Testis (tissue), 3 donors: ENCODE data around the gene IGFBPL1. TPM values are rescaled to one million over a fixed set of nuclear protein-coding genes. Genes with fewer than 3 reads are reported as not detected.

Experiments
- DNase-seq: peaks from one replicate; pipeline ENCODE4 v3.0.0-alpha.2; 2019
- H3K27ac ChIP-seq, 2 donors: fragments of 200-600 bp; sonication (generic); one replicate each; pipeline ENCODE4 v1.5.1; 2019
- H3K27me3 ChIP-seq: fragments of 200-600 bp; sonication (generic); one replicate; pipeline ENCODE4 v1.5.1; 2019
- H3K36me3 ChIP-seq: fragments of 200-600 bp; sonication (generic); one replicate; pipeline ENCODE4 v1.5.1; 2017; ENCODE audit warnings: low read depth; ENCODE audit errors: missing control alignments
- H3K4me1 ChIP-seq: fragments of 200-600 bp; sonication (generic); one replicate; pipeline ENCODE4 v1.5.1; 2019
- H3K4me3 ChIP-seq, 2 donors: fragments of 200-600 bp; sonication (generic); one replicate each; pipeline ENCODE4 v1.5.1; 2017 to 2019
- H3K9me3 ChIP-seq: fragments of 200-600 bp; sonication (generic); one replicate; pipeline ENCODE4 v1.5.1; 2017
- POLR2A ChIP-seq: fragments of 450-650 bp; IDR thresholded peaks from one replicate; pipeline ENCODE4 v1.6.1; 2017; ENCODE audit warnings: antibody characterized with exemption, mild to moderate bottlenecking, moderate library complexity
- WGBS, 2 donors: methylation state at CpG; one replicate each; pipeline ENCODE4 v1.1.5; 2018; 5-methylcytosine and 5-hydroxymethylcytosine counted together
- intact Hi-C: fragments of 100-400 bp; cut with DNase I; formaldehyde crosslinking; loops from one replicate; pipeline ENCODE4 v1.15.1; 2023; ENCODE audit warnings: low total_unique reads
- polyA plus RNA-seq: library from polyadenylated mRNA; stranded (reverse); fragments of 350-450 nt; fragmentation: Illumina TruSeq; extraction: RNeasy Lipid Tissue Mini Kit (QIAGEN cat#74804); gene quantifications from one replicate; pipeline ENCODE4 v1.2.3, GENCODE V29; 2014; ENCODE audit warnings: low read depth, low replicate concordance; ENCODE audit not compliant: insufficient read depth
- total RNA-seq, 2 donors: library from RNA; depleted of rRNA; stranded (reverse); fragments of >200 nt; gene quantifications; one replicate each; pipeline ENCODE4 v1.2.3, GENCODE V29; 2016
- TF ChIP-seq, protein P1 (sequence below), 3 experiments: fragments of 450-650 bp in 2 of 3; fragments of 200-600 bp in 1 of 3; sonication (generic) in 1 of 3; IDR thresholded peaks; one replicate each; pipeline ENCODE4 v1.5.1; 2016 to 2019; ENCODE audit warnings: antibody characterized with exemption in 3 of 3, mild to moderate bottlenecking in 2 of 3, moderate library complexity in 1 of 3

The IGFBPL1 gene
- total and polyA plus RNA-seq, 3 donors from 2014 or later, result 5.8 to 18.4 (median 18.0) TPM

DNA sequence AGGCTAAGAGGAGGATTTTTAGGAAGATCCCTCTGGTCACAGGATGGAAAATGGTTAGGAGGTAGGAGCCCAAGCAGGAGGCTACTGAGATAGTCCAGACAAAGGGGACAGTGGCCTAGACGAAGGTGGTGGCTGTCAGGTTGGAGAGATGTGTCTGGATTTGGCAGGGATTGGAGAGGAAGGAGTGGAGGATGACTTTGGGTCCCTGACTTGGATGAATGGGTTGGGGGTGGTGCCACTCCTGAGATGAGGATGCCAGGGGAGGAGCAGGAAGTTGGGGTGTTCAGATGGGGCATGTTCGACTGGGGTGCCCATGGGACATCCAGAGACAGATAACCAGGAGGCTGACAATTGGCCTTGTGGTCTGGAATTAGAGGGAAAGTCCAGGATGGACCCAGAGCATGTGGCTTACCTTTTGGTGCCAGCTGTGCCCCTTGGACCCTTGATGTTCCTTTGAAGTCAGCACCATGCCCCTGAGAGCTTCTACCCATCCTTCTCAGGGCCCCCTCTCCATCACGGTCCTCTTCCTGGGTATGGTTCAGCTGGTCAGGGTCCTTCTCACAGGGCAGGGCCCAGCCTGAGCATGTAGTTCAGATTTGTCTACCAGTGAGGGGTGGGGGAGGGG, 15.1 kb upstream of the IGFBPL1 start:
- Histone ChIP-seq H3K4me1 (no peaks in the 10 kb centered on the region), H3K27me3 (no peaks in the 10 kb centered on the region), H3K4me3 (no peak overlapping the region), H3K27ac (no peak overlapping the region), H3K9me3 (no peaks in the 10 kb centered on the region), H3K36me3 (no peaks in the 10 kb centered on the region)
- WGBS, 2 donors, result 74 to 75% methylated on average over 3 of the region's 3 CpGs
- intact Hi-C loops, result no loop called here
- no peak for DNase-seq
- no peak for TF ChIP-seq POLR2A
- TF ChIP-seq, protein P1, sequence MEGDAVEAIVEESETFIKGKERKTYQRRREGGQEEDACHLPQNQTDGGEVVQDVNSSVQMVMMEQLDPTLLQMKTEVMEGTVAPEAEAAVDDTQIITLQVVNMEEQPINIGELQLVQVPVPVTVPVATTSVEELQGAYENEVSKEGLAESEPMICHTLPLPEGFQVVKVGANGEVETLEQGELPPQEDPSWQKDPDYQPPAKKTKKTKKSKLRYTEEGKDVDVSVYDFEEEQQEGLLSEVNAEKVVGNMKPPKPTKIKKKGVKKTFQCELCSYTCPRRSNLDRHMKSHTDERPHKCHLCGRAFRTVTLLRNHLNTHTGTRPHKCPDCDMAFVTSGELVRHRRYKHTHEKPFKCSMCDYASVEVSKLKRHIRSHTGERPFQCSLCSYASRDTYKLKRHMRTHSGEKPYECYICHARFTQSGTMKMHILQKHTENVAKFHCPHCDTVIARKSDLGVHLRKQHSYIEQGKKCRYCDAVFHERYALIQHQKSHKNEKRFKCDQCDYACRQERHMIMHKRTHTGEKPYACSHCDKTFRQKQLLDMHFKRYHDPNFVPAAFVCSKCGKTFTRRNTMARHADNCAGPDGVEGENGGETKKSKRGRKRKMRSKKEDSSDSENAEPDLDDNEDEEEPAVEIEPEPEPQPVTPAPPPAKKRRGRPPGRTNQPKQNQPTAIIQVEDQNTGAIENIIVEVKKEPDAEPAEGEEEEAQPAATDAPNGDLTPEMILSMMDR (IDR thresholded peaks at IDR 0.05), result no peak

DNA sequence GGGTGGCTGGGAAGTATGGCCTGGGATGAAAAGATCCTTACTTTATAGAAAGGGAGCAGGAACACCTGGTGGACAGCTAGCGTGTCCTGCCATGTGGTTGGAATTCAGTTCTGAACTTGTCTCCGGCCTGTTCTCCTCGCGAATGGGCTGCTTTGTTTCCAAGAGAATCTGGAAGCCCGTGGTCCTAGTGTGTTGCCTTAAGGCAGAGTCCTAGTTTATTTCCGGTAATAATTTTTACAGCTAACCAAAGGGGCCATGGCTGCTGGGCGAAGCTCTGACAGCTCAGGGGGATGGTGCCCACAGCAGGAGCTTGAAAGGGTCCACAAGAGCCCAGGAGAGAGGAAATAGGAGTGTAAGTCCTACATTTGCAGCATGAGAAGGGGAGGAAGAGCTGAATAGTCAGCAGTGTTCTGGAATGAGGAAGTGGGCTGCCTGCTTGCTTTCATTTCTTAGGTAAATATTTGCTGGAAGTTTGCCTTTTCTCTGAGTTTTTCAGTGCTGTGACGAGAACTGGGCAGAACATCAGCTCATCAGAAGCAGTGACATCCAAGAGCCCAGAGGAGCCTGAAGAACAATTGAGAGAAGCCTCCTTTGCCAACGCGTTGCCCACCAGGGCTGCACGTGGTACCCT, 13.1 kb upstream of the IGFBPL1 start:
- TF ChIP-seq POLR2A, result no peak
- TF ChIP-seq, protein P1 (IDR thresholded peaks at IDR 0.05), result no peak
- DNase-seq, result no peak
- no peaks in the 10 kb centered on the region for H3K9me3 ChIP-seq
- no peaks in the 10 kb centered on the region for H3K4me1 ChIP-seq
- WGBS, 2 donors, result 74 to 86% methylated on average over 10 to 11 of the region's 11 CpGs
- no peak overlapping the region for H3K27ac ChIP-seq
- H3K4me3 ChIP-seq, result no peak overlapping the region
- intact Hi-C loops, result no loop called here
- H3K36me3 ChIP-seq, result no peaks in the 10 kb centered on the region
- no peaks in the 10 kb centered on the region for H3K27me3 ChIP-seq

DNA sequence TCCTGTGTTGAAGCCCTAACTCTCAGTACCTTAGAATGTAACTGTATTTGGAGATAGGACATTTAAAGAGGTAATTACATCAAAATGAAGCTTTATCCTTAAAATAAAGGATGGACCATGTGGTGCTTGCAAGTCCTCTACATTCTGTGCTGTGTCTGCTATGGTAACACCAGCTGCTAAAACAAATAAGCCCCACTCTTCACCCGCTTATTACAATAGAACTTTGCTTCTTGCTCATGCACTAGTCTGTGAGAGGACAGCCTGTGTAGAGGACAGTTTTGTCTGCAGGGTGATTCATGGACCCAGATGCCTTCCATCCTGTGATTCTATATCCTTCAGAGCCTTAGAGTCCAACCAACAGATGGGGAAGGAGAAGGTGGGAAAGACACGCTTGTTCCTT, 12.5 kb upstream of the IGFBPL1 start:
- Histone ChIP-seq H3K27ac (no peak overlapping the region), H3K4me3 (no peak overlapping the region), H3K27me3 (no peaks in the 10 kb centered on the region), H3K9me3 (no peaks in the 10 kb centered on the region), H3K36me3 (no peaks in the 10 kb centered on the region), H3K4me1 (no peaks in the 10 kb centered on the region)
- WGBS, 2 donors, result 100% methylated on average over 2 of the region's 2 CpGs
- intact Hi-C loops, result no loop called here
- no peak for DNase-seq
- TF ChIP-seq POLR2A, result no peak
- TF ChIP-seq, protein P1 (IDR thresholded peaks at IDR 0.05), result no peak

DNA sequence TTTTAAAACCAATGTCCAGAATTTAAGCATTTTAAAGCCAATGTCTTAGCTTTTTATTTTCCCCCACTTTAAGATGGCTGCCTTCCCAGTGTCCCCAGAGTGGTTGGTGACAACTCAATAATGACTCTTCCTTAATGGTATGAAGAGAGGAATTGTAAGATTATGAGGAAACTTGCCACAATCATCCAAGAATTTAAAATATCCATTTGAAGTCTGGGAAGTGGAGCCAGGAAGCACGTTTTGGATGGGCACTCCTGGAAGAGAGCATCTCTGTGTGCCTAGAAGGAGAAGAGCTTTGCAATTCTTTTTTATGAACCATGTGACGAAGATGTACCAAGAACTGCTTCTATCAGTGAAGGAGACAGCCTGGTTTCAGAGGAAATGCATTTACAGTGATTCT, 11.3 kb upstream of the IGFBPL1 start:
- DNase-seq, result no peak
- Histone ChIP-seq H3K27me3 (no peaks in the 10 kb centered on the region), H3K27ac (no peak overlapping the region), H3K4me3 (no peak overlapping the region), H3K36me3 (no peaks in the 10 kb centered on the region), H3K9me3 (no peaks in the 10 kb centered on the region), H3K4me1 (no peaks in the 10 kb centered on the region)
- 69 to 79% methylated on average over 2 of the region's 2 CpGs for WGBS, 2 donors
- intact Hi-C loops, result no loop called here
- TF ChIP-seq POLR2A, result no peak
- TF ChIP-seq, protein P1 (IDR thresholded peaks at IDR 0.05), result no peak

DNA sequence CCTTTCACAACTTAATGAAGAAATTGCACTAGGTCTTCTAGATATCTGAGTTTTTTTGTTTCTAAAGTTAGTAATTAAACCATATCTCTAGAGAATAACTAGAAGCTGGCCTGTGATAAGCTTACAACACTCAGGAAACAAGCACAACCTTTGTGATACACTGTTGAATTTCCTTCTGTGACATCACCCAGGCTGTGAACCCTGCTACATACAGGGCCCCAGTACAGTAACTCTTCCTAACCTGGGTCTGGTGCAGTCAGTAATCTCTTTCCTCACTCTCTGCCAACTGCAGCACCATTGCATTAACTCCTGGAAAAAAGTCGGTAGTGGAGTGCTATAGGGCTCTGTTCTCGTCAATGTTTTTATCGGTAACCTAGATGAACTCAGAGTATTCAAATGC, 10.6 kb upstream of the IGFBPL1 start:
- TF ChIP-seq, protein P1 (IDR thresholded peaks at IDR 0.05), result no peak
- no peak for TF ChIP-seq POLR2A
- intact Hi-C loops, result no loop called here
- Histone ChIP-seq H3K27me3 (no peaks in the 10 kb centered on the region), H3K4me3 (no peak overlapping the region), H3K27ac (no peak overlapping the region), H3K9me3 (no peaks in the 10 kb centered on the region), H3K36me3 (no peaks in the 10 kb centered on the region), H3K4me1 (no peaks in the 10 kb centered on the region)
- no peak for DNase-seq
- WGBS, 2 donors, result 77 to 89% methylated on average over 3 of the region's 3 CpGs
